GM18519 (cell line): ENCODE measurements around the gene RRP36.

Experiments used
- ATAC-seq: cut with Tn5 transposase; IDR thresholded peaks from one replicate; pipeline ENCODE4 v1.9.1; 2021; ENCODE audit warnings: mild to moderate bottlenecking, moderate library complexity; ENCODE audit not compliant: unreplicated experiment, low FRiP score

The RRP36 gene

DNA sequence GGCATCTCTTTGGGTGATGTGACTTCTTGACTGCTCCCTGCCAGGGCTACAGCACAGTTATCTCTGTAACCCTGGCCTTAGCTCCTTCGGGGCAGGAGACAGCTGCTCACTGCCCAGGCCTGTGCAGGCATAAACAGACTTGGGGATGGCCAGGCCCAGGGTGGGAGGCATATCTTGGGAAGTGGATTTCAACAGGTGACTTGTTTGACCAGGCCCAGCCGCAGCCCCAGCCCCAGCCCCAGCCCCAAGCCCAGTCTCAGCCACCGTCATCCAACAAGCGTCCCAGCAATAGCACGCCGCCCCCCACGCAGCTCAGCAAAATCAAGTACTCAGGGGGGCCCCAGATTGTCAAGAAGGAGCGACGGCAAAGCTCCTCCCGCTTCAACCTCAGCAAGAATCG lies 15.2 kb upstream of the RRP36 start:
- no peak for ATAC-seq

DNA sequence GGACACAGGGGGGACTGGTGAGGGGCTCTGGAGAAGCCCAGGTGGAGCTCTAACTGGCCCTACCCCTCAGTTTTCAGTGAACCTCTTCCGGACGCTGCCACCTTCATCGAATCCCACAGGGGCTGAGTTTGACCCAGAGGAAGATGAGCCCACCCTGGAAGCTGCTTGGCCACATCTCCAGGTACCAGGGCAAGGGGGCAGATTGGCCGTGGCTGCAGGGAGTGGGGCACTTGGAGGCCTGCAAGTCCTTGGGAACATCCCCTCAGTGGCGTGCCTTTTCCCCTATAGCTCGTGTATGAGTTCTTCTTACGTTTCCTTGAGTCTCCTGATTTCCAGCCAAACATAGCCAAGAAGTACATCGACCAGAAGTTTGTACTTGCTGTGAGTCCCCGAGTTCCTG lies 14.3 kb upstream of the RRP36 start:
- no peak for ATAC-seq

DNA sequence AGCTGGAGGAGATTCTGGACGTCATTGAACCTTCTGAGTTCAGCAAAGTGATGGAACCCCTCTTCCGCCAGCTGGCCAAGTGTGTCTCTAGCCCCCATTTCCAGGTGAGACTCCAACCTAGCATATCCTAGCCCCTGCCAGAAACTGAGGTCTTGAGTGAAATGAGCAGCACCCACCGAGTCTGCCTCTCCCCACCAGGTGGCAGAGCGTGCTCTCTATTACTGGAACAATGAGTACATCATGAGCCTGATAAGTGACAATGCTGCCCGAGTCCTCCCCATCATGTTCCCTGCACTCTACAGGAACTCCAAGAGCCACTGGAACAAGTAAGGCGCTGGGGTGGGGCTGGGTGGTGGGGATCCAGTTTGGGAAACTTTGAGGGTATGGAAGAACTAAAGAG lies 12.3 kb upstream of the RRP36 start:
- ATAC-seq = no peak

DNA sequence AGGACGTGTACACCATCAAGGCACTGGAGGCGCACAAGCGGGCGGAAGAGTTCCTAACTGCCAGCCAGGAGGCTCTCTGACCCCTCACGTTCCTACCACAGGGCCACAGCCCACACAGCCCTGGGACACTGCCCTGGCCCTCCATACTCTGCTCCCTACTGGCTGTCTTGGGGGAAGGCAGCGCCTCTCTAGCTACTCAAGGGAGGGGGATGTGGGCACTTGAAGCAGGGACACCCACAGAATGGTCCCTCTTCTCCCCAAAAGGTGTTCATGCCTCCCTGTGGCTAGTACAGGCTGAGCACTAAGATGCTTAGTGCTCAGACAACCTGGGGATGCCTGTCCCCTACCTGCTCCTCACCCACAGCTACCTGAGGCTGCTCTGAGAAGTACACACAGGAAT lies 10.2 kb upstream of the RRP36 start:
- no peak for ATAC-seq

DNA sequence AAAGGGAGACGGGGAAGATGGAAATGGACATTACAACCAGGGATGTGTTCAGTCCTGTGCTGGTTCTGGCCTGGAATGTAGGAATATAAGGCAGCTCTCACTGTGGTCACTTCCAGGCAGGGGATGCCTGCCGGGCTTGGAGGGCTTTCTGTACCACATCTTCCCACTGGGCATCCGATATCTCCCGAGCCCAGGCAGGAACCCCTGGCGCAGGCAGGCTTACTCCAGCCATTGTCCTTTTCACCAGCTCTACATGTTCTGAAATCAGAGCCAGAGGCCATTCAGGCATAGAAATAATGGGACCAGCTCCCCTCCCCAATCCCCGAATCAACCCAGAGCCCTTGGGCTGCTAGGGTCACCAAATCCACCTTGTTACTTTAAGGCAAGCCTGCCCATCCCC lies 9.1 kb upstream of the RRP36 start:
- ATAC-seq = no peak

DNA sequence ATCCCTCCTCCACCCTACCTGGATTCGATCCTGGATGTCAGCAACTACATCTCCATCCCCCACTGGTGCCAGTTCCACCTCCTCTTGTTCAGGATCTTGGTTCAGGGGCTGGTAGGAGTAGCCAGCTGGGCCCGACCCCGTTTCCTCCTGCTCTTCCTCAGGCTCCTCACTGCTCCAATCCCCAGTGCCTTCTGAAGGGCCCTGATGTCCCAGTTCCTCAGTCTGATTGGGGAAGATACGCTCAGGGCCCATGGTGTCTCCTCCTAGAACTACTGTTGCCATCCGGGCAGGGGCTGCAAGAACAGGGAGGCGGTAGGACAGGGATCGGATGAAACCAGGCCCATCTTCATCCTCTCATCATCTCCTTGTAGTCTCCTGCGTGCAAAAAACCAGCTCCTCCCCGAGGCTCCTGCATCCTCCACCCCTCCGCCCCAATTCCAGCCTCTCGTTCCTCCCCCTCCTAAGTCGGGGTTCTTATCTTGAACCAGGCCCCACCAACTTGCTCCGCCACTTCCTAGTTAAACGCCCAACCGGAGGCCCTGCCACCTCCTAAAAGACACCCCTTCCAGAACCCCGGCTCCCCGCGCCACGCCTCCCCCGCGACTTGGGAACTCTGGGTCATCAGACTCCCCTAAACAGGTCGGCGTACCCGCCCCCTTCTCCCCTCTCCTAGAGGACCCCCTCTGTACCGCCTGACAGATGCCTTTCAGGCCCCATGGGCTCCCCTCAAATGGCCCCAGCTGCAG lies 8.2 kb upstream of the RRP36 start:
- ATAC-seq = no peak

DNA sequence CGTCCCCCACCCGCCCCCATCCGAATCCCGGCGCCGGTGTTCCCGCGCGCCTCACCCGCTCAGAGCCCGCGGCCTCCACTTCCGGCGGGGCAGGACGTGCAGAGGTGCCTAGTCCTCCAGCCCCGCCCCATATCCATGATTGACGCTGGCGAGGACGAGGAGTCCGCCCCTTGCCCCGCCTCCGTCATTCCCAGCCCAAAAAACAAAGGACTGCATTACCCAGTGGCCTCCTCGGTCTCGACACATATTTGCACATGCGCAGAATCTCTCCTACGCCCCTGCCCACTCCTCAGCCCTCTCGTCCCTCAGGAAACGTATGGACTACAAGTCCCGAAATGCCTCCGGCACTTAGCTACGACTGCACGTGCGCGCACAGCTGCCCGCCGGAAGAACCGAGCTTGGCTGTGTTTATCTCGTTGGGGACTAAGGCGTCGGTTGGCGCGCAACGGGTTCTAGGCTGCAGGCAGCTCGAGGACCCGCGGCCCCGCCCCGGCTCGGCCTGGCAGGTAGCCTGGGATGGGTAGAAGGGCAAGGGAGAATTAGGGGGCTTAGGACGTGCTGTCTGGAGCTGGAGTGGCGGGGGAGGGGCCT lies 7.5 kb upstream of the RRP36 start, which contains the start of the genes KLHDC3 and MEA1:
Gene KLHDC3 (plus strand): TSS at position 407 of the 591 bp plus-strand sequence. CDS start 2,944 bp downstream, outside the sequence.
Gene MEA1 (minus strand): TSS at position 104 of the 591 bp plus-strand sequence. CDS start 133 bp downstream, outside the sequence.
- peak; percentile 82 for ATAC-seq

DNA sequence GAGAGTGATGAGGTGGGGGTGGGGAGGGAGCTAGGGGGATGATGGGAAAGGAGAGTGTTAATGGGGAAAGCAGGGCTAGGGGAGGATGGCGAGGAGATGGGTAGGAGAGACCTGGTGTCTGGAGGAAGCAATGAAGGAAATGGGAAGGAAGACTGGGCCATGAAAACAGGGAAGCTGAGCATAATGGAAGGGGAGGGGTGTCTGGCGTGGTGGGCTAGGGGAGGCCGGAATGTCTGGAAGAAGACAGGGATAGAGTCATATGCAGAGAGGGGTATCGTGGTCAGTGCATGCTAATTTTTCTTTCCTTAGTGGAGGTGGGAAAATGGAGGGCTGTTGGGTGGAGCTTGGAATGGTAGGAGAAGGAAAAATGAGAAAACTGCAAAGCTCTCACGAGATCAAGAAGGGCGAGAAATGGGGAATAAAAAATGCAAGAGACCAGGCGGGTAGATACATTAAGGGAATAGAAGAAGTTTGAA lies 7.0 kb upstream of the RRP36 start:
- no peak for ATAC-seq

DNA sequence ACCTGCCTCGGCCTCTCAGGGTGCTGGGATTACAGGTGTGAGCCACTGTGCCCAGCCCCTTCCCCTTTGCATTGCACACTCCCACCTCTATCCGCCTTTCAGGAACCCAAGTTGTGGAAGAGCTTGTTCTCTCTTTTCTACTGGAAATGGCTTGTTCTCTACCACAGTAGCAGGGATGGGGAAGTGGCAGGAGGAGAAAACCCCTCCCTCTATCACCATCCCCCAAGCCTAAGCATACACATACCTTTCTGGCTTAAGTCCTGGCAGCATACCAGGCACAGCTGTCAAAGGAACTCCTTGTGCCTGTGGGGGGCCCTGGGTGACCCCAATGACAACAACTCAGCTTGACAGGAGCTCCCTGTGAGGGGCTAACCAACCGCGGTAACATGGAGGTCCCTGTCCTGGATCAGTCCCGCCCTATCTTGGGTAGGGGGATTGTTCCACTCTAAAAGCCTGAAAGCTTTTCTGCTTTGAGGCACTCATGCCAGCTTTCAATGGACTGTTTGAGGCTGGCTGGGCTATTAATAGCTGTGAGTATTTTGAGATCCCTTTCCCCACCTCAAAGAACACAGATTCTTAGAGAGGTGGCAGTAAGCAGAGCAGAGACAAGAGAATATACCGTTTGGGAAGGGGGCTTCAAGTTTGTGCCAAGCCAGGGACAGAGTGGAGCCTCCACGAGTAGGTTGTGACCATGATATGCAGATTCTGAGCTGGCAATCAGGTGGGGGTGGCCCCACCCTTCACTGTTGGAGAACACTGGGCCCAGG lies 5.1 kb upstream of the RRP36 start:
- ATAC-seq = no peak

DNA sequence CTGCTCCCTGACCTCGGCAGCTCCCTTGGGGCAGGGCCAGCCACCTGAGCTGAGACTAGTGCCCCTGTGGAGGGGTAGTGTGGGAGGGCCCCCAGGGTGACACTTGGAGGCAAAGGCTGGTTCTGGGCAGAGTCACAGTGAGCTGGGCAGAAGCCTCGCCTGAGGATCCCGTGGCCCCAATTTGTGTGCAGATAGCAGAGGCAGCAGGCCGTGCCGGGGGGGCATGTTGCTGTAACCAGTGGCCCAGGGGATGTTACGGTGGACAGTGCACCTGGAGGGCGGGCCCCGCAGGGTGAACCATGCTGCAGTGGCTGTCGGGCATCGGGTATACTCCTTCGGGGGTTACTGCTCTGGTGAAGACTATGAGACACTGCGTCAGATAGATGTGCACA lies 4.5 kb upstream of the RRP36 start:
- ATAC-seq = no peak

DNA sequence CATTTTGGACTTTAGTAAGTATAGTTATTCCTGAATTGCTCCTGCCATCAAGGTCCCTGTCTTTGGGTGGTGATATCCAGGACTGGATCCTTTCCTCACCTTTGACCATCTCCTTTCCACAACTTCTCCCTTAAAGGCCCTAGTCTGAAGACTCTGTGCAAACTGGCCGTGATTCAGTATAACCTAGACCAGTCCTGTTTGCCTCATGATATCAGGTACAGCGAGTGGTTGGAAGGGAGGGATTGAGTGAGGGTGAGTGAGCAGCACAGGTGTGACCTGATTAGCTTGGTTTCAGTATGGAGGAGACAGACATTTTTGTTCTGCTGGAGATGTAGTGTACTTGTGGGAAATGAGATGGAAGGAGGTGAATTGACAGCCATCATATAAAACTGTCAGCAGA lies 2.3 kb upstream of the RRP36 start:
- ATAC-seq = no peak

DNA sequence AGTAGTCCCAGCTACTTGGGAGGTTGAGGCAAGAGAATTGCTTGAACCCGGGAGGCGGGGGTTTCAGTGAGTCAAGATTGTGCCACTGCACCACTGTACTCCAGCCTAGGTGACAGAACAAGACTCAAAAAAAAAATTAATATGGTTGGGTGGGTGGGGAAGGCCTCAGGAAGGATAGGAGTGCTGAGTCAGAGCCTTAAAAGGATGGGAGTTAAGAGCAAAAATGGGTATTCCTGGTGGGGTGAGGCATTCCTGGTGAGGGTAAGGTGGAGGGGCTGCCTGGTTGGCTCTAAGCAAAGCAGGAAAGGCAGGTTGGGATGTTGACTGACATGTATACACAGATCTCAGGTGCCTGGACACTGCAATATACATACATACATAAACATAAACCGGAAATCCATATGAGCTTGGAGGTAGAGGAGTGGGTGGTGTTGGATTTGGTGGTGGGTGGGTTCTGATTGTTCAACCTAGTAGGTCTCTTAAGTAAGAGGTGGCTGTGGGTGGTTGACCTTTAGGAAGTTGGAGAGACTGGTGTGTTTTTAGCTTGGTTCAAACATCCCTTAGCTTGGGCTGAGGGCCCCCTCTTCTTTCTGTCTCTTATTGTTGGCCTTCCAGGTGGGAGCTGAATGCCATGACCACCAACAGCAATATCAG lies 1.2 kb upstream of the RRP36 start:
- no peak for ATAC-seq

DNA sequence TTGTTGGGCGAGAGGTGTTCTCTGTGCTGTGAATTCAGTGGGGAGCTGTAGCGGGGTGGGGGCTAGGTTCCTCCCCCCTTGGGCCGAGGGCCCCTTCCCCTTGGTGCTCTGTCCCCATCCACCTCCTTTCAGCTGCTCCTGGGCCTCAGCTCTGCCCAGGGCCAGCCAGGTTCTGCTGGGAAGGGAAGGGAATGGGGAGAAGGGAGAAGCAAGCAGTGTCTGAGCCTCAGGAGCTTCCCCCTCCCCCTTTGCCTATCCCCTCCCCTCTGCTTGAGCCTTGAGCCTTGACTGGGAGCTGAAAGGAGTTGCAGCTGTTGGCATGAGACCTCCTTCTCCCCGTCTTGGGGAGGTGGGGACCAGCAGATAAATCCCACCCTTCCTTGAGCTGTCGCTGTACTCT lies 576 bp upstream of the RRP36 start:
- no peak for ATAC-seq

DNA sequence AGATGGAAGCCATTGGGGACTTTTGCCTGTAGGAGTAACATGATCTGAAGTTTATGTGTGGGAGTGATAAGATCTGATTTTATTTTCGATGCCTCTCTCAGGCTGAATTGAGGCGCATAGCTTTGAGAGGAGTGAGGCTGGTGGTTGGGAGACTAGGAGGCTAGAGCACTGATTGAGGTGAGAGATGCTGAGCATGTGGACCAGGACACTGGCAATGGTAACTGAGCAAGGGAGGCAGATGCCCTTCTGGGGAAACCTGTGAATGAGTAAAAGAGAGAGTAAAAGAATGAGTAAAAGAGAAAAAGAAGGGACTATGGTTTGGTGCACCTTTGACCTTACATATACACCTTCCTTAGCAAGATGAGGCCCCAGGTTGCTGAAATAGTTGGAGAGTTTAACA lies 3.0 kb downstream of the RRP36 start:
- no peak for ATAC-seq

DNA sequence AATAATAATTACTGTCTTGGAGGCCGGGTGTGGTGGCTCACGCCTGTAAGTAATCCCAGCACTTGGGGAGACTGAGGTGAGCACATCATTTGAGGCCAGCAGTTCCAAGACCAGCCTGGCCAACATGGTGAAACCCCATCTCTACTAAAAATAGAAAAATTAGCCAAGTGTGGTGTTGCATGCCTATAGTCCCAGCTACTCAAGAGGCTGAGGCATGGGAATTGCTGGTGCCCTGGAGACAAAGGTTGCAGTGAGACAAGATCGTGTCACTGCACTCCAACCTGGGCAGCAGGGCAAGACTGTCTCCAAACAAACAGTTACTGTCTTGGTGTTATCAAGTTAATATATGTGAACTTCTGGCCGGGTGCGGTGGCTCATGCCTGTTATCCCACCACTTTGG lies 4.9 kb downstream of the RRP36 start:
- no peak for ATAC-seq

DNA sequence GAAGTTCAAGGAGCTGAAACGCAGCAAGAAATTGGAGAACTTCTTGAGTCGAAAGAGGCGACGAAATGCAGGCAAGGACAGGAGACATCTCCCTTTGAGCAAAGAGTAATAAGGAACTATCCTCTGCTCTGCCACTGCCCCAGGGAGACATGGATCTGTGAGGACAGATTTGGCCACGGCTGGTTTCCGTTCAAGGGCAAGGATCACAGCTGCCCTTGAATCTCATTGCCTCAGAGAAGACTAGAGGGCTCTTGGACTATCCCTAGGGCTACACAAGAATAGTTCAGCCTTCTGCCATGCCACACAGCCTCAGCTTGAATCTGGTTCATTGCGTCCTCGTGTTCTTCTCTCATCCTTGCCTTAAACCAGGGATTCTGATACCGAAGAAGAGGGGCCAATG lies 7.7 kb downstream of the RRP36 start:
- no peak for ATAC-seq

DNA sequence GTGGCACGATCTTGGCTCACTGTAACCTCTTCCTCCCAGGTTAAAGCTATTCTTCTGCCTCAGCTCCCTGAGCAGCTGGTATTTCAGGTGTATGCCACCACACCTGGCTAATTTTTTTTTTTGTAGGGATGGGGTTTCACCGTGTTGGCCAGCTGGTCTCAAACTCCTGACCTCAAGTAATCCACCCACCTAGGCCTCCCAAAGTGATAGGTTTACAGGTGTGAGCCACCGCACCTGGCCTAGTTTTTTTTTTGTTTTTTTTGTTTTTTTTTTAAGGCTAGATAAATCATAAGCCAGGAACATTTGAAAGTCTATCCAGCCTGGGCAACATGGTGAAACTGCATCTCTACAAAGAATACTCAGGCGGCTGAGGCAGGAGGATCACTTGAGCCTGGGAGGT lies 10.9 kb downstream of the RRP36 start:
- no peak for ATAC-seq

DNA sequence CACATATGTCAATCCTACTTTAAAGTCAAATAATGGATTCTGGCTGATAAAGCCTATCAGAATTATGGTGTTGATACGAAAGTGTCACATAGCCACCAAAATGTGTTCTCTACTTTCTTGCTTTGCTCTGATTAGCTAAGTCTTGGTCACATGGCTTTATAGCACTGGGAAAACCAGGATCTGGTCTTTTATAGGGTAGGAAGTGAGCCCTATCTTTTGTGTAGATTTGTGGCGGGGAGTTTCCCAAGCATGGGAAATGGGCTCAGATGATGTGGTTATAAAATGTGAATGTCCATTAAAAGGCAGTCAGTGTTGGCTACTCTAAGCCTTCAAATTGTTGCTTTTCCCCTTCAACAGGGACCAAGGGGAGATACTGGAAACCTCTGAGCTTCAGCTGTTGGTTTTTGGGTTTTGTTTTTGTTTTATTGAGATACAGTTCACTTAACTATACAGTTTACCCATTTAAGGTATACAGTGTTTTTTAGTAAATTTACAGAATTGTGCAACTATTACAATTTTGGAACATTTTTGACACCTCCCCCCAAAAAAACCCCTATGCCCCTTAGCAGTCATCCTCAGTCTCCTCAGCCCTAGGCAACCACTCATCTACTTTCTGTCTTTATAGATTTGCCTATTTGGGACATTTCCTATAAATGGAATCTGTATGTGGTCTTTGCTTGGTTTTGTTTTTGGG lies 12.2 kb downstream of the RRP36 start:
- ATAC-seq = no peak

DNA sequence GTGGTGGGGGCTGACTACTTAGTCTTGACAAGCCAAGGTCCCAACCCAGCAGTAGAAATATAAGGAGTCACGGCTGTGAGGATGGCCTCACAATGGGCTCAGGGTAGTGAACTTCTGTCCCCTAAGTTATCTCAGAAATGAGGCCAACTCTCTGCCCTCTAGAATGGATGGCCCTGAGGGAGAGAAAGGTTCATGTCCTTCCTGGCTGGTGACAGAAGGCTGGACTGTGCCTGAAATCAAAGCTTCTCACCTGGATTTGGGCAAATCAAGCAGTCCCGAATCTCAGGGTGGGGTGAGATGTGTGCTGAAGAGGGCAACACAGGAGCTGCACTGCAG lies 12.7 kb downstream of the RRP36 start:
- no peak for ATAC-seq

DNA sequence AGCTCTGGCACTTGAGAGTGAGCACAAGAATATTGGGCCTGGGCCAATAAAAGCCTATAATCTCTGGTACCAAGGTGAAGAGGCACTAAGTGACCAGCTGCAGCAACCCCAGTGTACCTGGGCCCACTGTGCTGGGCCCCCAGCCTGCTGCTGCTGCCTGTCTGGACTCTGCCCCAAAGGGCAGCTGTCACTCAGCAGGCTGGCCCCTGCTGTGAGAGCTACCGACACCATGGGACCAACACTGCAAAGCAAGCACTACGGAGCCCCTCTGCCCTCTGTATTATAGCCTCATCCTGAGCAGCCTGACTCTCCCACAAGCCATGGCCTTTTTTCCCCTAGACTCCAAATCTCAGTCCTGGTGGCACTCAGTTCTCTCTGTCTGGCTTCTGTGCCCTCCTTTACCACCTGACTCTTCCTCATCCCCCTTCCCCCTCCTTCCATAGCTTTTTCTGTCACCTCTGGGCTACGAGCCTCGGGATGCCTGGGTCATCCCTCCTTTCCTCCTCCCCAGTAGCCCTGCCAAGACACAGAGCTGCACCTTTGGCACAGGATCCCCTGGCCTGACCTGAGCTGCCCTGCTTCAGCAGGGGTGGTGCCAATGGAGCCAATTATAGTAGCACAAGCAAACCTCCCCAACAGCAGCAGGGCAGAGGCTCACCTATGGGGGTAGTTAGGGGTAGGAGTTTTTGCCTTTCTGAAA lies 14.2 kb downstream of the RRP36 start:
- no peak for ATAC-seq
